Endothelial cell of umbilical vein (primary cell): Measurements from ENCODE around the gene FAM234B. TPM values are rescaled to one million over a fixed set of nuclear protein-coding genes. Genes with fewer than 3 reads are reported as not detected.

ENCODE experiments used
- BruUV-seq: library from RNA; stranded (reverse); fragments of 400-500 nt; replicated peaks from 2 replicates; lab custom pipeline; 2021; lab: Mats Ljungman, UMichigan
- CTCF ChIA-PET: fragments of 300-600, 350-600 bp; sonication (Branson Sonifier 250); formaldehyde crosslinking; loops from one replicate; lab custom pipeline; 2021; ENCODE audit warnings: antibody characterized with exemption, inconsistent platforms; lab: Charles Lee
- POLR2A ChIA-PET: fragments of 300-600, 350-600 bp; sonication (Branson Sonifier 250); formaldehyde crosslinking; loops from one replicate; lab custom pipeline; 2021; ENCODE audit warnings: antibody characterized with exemption, inconsistent platforms; lab: Charles Lee
- DNase-seq: peaks from one replicate; pipeline ENCODE4 v3.0.0-alpha.2; 2011; ENCODE audit warnings: low read depth, low spot score
- FAIRE-seq: peaks from 2 replicates; lab custom pipeline; 2011; peaks lifted over from hg19 to GRCh38; lab: Jason Lieb, UNC
- H2AFZ ChIP-seq: 2 replicates; pipeline ENCODE4 v1.6.0; 2012; ENCODE audit warnings: low read depth, low read length, control low read depth, inconsistent platforms
- H3K27ac ChIP-seq: 2 replicates; pipeline ENCODE4 v1.5.1; 2011; ENCODE audit warnings: low read depth, mild to moderate bottlenecking, control low read depth, low read length, moderate library complexity; ENCODE audit not compliant: insufficient read depth
- H3K27me3 ChIP-seq, 2 experiments: 2 replicates each; pipeline versions ENCODE4 v1.6.0 to v1.6.1; 2011; ENCODE audit warnings: low read length in 2 of 2, mixed read lengths in 1 of 2; ENCODE audit not compliant: control insufficient read depth in 2 of 2, insufficient read depth in 2 of 2
- H3K36me3 ChIP-seq, 2 experiments: 2 replicates in 1 of 2; 3 replicates in 1 of 2; pipeline ENCODE4 v1.5.1; 2011; ENCODE audit warnings: low read length in 2 of 2, mild to moderate bottlenecking in 1 of 2, moderate library complexity in 1 of 2; ENCODE audit not compliant: control insufficient read depth in 2 of 2, insufficient read depth in 2 of 2; ENCODE audit errors: extremely low read depth in 1 of 2
- H3K4me1 ChIP-seq: 3 replicates; pipeline ENCODE4 v1.5.1; 2011; ENCODE audit warnings: mild to moderate bottlenecking, low read length; ENCODE audit not compliant: control insufficient read depth, insufficient read depth; ENCODE audit errors: extremely low read depth
- H3K4me2 ChIP-seq: 2 replicates; pipeline ENCODE4 v1.6.1; 2011; ENCODE audit warnings: low read length, control low read depth, mixed read lengths; ENCODE audit not compliant: insufficient read depth
- H3K4me3 ChIP-seq, 3 experiments: fragments of 200-600 bp in 1 of 3; sonication (generic), shearing (Covaris generic) in 1 of 3; replicated peaks in 1 of 3; 2 replicates each; pipeline ENCODE4 v1.5.1; 2011 to 2016; ENCODE audit warnings: control low read depth in 3 of 3, low read length in 3 of 3, mild to moderate bottlenecking in 2 of 3, inconsistent platforms in 1 of 3, low read depth in 1 of 3, moderate library complexity in 1 of 3; ENCODE audit not compliant: insufficient read depth in 1 of 3
- H3K79me2 ChIP-seq: 2 replicates; pipeline ENCODE4 v1.6.0; 2012; ENCODE audit warnings: low read length, inconsistent platforms; ENCODE audit not compliant: control insufficient read depth, insufficient read depth
- H3K9ac ChIP-seq: replicated peaks from 2 replicates; pipeline ENCODE3; 2011; ENCODE audit warnings: low read length, control low read depth; ENCODE audit not compliant: insufficient read depth; ENCODE audit errors: extremely low read depth
- H3K9me1 ChIP-seq: replicated peaks from 3 replicates; pipeline ENCODE4 v1.6.0; 2011; ENCODE audit warnings: mild to moderate bottlenecking, low read length; ENCODE audit not compliant: control insufficient read depth, insufficient read depth; ENCODE audit errors: extremely low read depth
- H3K9me3 ChIP-seq: replicated peaks from 2 replicates; pipeline ENCODE4 v1.5.1; 2012; ENCODE audit warnings: low read length, inconsistent platforms; ENCODE audit not compliant: control insufficient read depth, insufficient read depth
- H4K20me1 ChIP-seq: replicated peaks from 2 replicates; pipeline ENCODE3; 2011; ENCODE audit warnings: mild to moderate bottlenecking, low read length; ENCODE audit not compliant: control insufficient read depth, insufficient read depth; ENCODE audit errors: extremely low read depth
- EZH2 ChIP-seq: IDR thresholded peaks from 2 replicates; pipeline ENCODE4 v1.6.1; 2012; ENCODE audit warnings: borderline replicate concordance, low read depth, mild to moderate bottlenecking, moderate library complexity, low read length, inconsistent platforms; ENCODE audit not compliant: severe bottlenecking
- FOS ChIP-seq: IDR thresholded peaks from 2 replicates; pipeline ENCODE4 v1.6.1; 2011; ENCODE audit warnings: mild to moderate bottlenecking, low read length, moderate library complexity, borderline replicate concordance; ENCODE audit not compliant: insufficient read depth
- GATA2 ChIP-seq: IDR thresholded peaks from 2 replicates; pipeline ENCODE4 v1.7.0; 2011; ENCODE audit warnings: low read depth, mild to moderate bottlenecking, moderate library complexity, mixed read lengths, low read length; ENCODE audit not compliant: insufficient read length, insufficient read depth
- JUN ChIP-seq: IDR thresholded peaks from 2 replicates; pipeline ENCODE4 v1.6.1; 2011; ENCODE audit warnings: borderline replicate concordance, low read depth; ENCODE audit not compliant: insufficient read length, insufficient read depth
- MYC ChIP-seq: IDR thresholded peaks from one replicate; pipeline ENCODE4 v1.6.1; 2011; ENCODE audit warnings: mild to moderate bottlenecking, low read depth, low read length
- POLR2A ChIP-seq: IDR thresholded peaks from 2 replicates; pipeline ENCODE4 v1.6.1; 2012; ENCODE audit warnings: low read depth, mild to moderate bottlenecking, control low read depth, low read length
- POLR2AphosphoS5 ChIP-seq: IDR thresholded peaks from 2 replicates; pipeline ENCODE4 v1.6.1; 2012; ENCODE audit warnings: low read depth, mild to moderate bottlenecking, control low read depth, low read length, moderate library complexity; ENCODE audit not compliant: insufficient read depth
- dilution Hi-C: fragments of 300-500 bp; cut with MboI; formaldehyde crosslinking; loops from one replicate; pipeline ENCODE4 v1.15.0; 2019; ENCODE audit warnings: low sequenced_read_pairs; ENCODE audit not compliant: extremely low pct_ligation_motif_present
- intact Hi-C: fragments of 100-400 bp; cut with micrococcal nuclease; formaldehyde crosslinking; loops from one replicate; pipeline ENCODE4 v1.10.0; 2022
- polyA plus RNA-seq, 4 experiments: library from polyadenylated mRNA; depleted of rRNA in 3 of 4; stranded (reverse) in 3 of 4; unstranded in 1 of 4; fragments of >200 nt; gene quantifications; 2 replicates each; pipeline versions ENCODE4 v1.2.1 to v1.2.3, GENCODE V29; 2011 to 2012; ENCODE audit warnings: missing spikeins in 1 of 4
- total RNA-seq: library from RNA; stranded (reverse); gene quantifications from 2 replicates; pipeline ENCODE4 v1.2.3, GENCODE V29; 2021
- TF ChIP-seq, protein P1 (sequence below): IDR thresholded peaks from 2 replicates; pipeline ENCODE4 v1.6.1; 2011; ENCODE audit not compliant: insufficient read depth, insufficient read length
- TF ChIP-seq, protein P2 (sequence below), 2 donors: IDR thresholded peaks; 1 replicate in 1 of 2; 2 replicates in 1 of 2; pipeline ENCODE4 v1.5.1; 2011; ENCODE audit warnings: low read length in 2 of 2, mild to moderate bottlenecking in 2 of 2, moderate library complexity in 2 of 2, control low read depth in 1 of 2, inconsistent platforms in 1 of 2, low read depth in 1 of 2; ENCODE audit not compliant: insufficient read depth in 1 of 2; ENCODE audit errors: extremely low read depth in 1 of 2

FAM234B gene
- total and polyA plus RNA-seq, 2 donors (not counting 3 experiments of a cell fraction or from before 2014, with no cell fraction given), result 4.9 to 13.2 TPM

- dilution Hi-C loops (no loop called here), intact Hi-C loops (no loop called here)
- no peaks in the 10 kb centered on the region for H3K79me2 ChIP-seq
- DNase-seq (no peak), FAIRE-seq (no peak)
- no peak for TF ChIP-seq FOS
- TF ChIP-seq, protein P1, sequence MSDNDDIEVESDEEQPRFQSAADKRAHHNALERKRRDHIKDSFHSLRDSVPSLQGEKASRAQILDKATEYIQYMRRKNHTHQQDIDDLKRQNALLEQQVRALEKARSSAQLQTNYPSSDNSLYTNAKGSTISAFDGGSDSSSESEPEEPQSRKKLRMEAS, result no peak
- no peak for TF ChIP-seq MYC
- no peak overlapping the region for H3K9ac ChIP-seq
- no peaks in the 10 kb centered on the region for H3K9me3 ChIP-seq
- peaks cover 2 to 4% of the 10 kb centered on the region in 2 experiments for H3K36me3 ChIP-seq
- no peaks in the 10 kb centered on the region for H3K4me1 ChIP-seq
- no peaks in the 10 kb centered on the region for H3K9me1 ChIP-seq
- H3K27ac ChIP-seq, result no peak overlapping the region
- H2AFZ ChIP-seq, result no peak overlapping the region
- no peaks in the 10 kb centered on the region for H3K27me3 ChIP-seq
- POLR2A ChIA-PET, result no interaction called here
- no peak overlapping the region for H3K4me2 ChIP-seq
- H3K4me3 ChIP-seq, result no peak overlapping the region
- CTCF ChIA-PET, result interaction anchor here (1.0 kb wide), 1 partner anchor 18 kb away, joined by 4 read pairs; no protein-coding TSS in a partner anchor
- no TSS peak for BruUV-seq
- H4K20me1 ChIP-seq, result no peaks in the 10 kb centered on the region
These were observed 17.2 kb downstream of the FAM234B start for GRCh38 chr12:13061377-13061776.

GRCh38 chr12:13062669-13063068 lies 18.5 kb downstream of the FAM234B start:
- ChIA-PET CTCF (interaction anchor here (0.9 kb wide), 1 partner anchor 10 kb away, joined by 4 read pairs; no protein-coding TSS in a partner anchor), POLR2A (no interaction called here)
- Histone ChIP-seq H3K36me3 (peaks cover 2 to 11% of the 10 kb centered on the region in 2 experiments), H3K9me1 (no peaks in the 10 kb centered on the region), H3K9me3 (no peaks in the 10 kb centered on the region), H3K27ac (no peak overlapping the region), H3K4me2 (no peak overlapping the region), H3K4me3 (no peak overlapping the region), H3K79me2 (no peaks in the 10 kb centered on the region), H3K4me1 (no peaks in the 10 kb centered on the region), H4K20me1 (no peaks in the 10 kb centered on the region), H2AFZ (no peak overlapping the region), H3K9ac (no peak overlapping the region), H3K27me3 (no peaks in the 10 kb centered on the region)
- BruUV-seq, result no TSS peak
- FAIRE-seq (no peak), DNase-seq (no peak)
- dilution Hi-C loops (no loop called here), intact Hi-C loops (no loop called here)
- TF ChIP-seq POLR2AphosphoS5, result no peak
- no peak for TF ChIP-seq EZH2
- no peak for TF ChIP-seq POLR2A
- TF ChIP-seq, protein P2, sequence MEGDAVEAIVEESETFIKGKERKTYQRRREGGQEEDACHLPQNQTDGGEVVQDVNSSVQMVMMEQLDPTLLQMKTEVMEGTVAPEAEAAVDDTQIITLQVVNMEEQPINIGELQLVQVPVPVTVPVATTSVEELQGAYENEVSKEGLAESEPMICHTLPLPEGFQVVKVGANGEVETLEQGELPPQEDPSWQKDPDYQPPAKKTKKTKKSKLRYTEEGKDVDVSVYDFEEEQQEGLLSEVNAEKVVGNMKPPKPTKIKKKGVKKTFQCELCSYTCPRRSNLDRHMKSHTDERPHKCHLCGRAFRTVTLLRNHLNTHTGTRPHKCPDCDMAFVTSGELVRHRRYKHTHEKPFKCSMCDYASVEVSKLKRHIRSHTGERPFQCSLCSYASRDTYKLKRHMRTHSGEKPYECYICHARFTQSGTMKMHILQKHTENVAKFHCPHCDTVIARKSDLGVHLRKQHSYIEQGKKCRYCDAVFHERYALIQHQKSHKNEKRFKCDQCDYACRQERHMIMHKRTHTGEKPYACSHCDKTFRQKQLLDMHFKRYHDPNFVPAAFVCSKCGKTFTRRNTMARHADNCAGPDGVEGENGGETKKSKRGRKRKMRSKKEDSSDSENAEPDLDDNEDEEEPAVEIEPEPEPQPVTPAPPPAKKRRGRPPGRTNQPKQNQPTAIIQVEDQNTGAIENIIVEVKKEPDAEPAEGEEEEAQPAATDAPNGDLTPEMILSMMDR (IDR thresholded peaks at IDR 0.05; ENCODE audit: extremely low read depth in 1 of 2, insufficient read depth in 1 of 2, low read depth in 1 of 2, low read length in 2 of 2), result no peak
- TF ChIP-seq JUN, result no peak
- TF ChIP-seq, protein P1, result no peak
- no peak for TF ChIP-seq MYC
- TF ChIP-seq FOS, result no peak
- no peak for TF ChIP-seq GATA2
